ENCODE results near the gene FOXK1.

Gene FOXK1

GRCh38 chr7:4650433-4651047, 31.6 kb upstream of the FOXK1 start:
- no peak overlapping the region for H3K56ac ChIP-seq (ENCODE audit: low read length)
- H3K27ac ChIP-seq (ENCODE audit: low read depth, low read length), result peak overlapping the region; percentile 36
- no peak overlapping the region for H3K4me2 ChIP-seq (ENCODE audit: low read length)
- H4K8ac ChIP-seq (ENCODE audit: low read depth, low read length), result no peak overlapping the region
- H3K4ac ChIP-seq (ENCODE audit: low read depth, low read length), result no peak overlapping the region
- no peak overlapping the region for H2BK5ac ChIP-seq (ENCODE audit: low read length)
- no peak overlapping the region for H3K9ac ChIP-seq (ENCODE audit: low read length)
- no peak overlapping the region for H2BK15ac ChIP-seq (replicated peaks; ENCODE audit: low read depth)
- DNase-seq, result peak; percentile 18
- H3K79me2 ChIP-seq (ENCODE audit: control insufficient read depth, insufficient read depth, low read length), result no peaks in the 10 kb centered on the region
- no peak overlapping the region for H3K4me3 ChIP-seq (ENCODE audit: low read length)
- no peak overlapping the region for H4K5ac ChIP-seq (ENCODE audit: low read length)
- H3K18ac ChIP-seq (ENCODE audit: low read length), result no peak overlapping the region
- no peaks in the 10 kb centered on the region for H3K79me1 ChIP-seq (ENCODE audit: low read length)
- no peak overlapping the region for H3K23ac ChIP-seq (ENCODE audit: low read length)
- H2AK5ac ChIP-seq (ENCODE audit: low read length), result no peak overlapping the region
- H3K4me1 ChIP-seq (ENCODE audit: control insufficient read depth, low read depth, low read length), result no peaks in the 10 kb centered on the region
- H3K27me3 ChIP-seq (ENCODE audit: insufficient read depth, low read length, poor library complexity), result no peaks in the 10 kb centered on the region
- no peak overlapping the region for H2BK120ac ChIP-seq (ENCODE audit: low read depth, low read length)
- H3K36me3 ChIP-seq (ENCODE audit: control insufficient read depth, insufficient read depth, low read length), result no peaks in the 10 kb centered on the region
- WGBS (ENCODE audit: extremely low coverage, insufficient coverage, low lambda C conversion rate), result no CpG with 5 or more reads among the region's 18 CpGs

- no peak overlapping the region for H3K4me2 ChIP-seq (ENCODE audit: low read length)
- no peaks in the 10 kb centered on the region for H3K36me3 ChIP-seq (ENCODE audit: control insufficient read depth, insufficient read depth, low read length)
- no peak overlapping the region for H3K56ac ChIP-seq (ENCODE audit: low read length)
- no peak overlapping the region for H2AK5ac ChIP-seq (ENCODE audit: low read length)
- no peak overlapping the region for H3K23ac ChIP-seq (ENCODE audit: low read length)
- H3K79me1 ChIP-seq (ENCODE audit: low read length), result no peaks in the 10 kb centered on the region
- DNase-seq, result no peak
- H3K18ac ChIP-seq (ENCODE audit: low read length), result no peak overlapping the region
- no peaks in the 10 kb centered on the region for H3K79me2 ChIP-seq (ENCODE audit: control insufficient read depth, insufficient read depth, low read length)
- no peaks in the 10 kb centered on the region for H3K4me1 ChIP-seq (ENCODE audit: control insufficient read depth, low read depth, low read length)
- H4K8ac ChIP-seq (ENCODE audit: low read depth, low read length), result no peak overlapping the region
- no peak overlapping the region for H3K9ac ChIP-seq (ENCODE audit: low read length)
- no CpG with 5 or more reads among the region's 5 CpGs for WGBS (ENCODE audit: extremely low coverage, insufficient coverage, low lambda C conversion rate)
- H3K27me3 ChIP-seq (ENCODE audit: insufficient read depth, low read length, poor library complexity), result no peaks in the 10 kb centered on the region
- H2BK5ac ChIP-seq (ENCODE audit: low read length), result no peak overlapping the region
- no peak overlapping the region for H2BK15ac ChIP-seq (replicated peaks; ENCODE audit: low read depth)
- H4K5ac ChIP-seq (ENCODE audit: low read length), result no peak overlapping the region
- no peak overlapping the region for H3K27ac ChIP-seq (ENCODE audit: low read depth, low read length)
- H2BK120ac ChIP-seq (ENCODE audit: low read depth, low read length), result no peak overlapping the region
- no peak overlapping the region for H3K4ac ChIP-seq (ENCODE audit: low read depth, low read length)
- no peak overlapping the region for H3K4me3 ChIP-seq (ENCODE audit: low read length)
Measured at GRCh38 chr7:4653771-4654170, 28.3 kb upstream of the FOXK1 start.

- Histone ChIP-seq H2BK15ac (replicated peaks; ENCODE audit: low read depth) (no peak overlapping the region), H2AK5ac (ENCODE audit: low read length) (no peak overlapping the region), H2BK5ac (ENCODE audit: low read length) (no peak overlapping the region), H3K56ac (ENCODE audit: low read length) (no peak overlapping the region), H3K27me3 (ENCODE audit: insufficient read depth, low read length, poor library complexity) (no peaks in the 10 kb centered on the region), H2BK120ac (ENCODE audit: low read depth, low read length) (no peak overlapping the region), H3K36me3 (ENCODE audit: control insufficient read depth, insufficient read depth, low read length) (no peaks in the 10 kb centered on the region), H3K4ac (ENCODE audit: low read depth, low read length) (no peak overlapping the region), H4K8ac (ENCODE audit: low read depth, low read length) (no peak overlapping the region), H3K79me1 (ENCODE audit: low read length) (no peaks in the 10 kb centered on the region), H3K4me3 (ENCODE audit: low read length) (no peak overlapping the region), H3K18ac (ENCODE audit: low read length) (no peak overlapping the region), H4K5ac (ENCODE audit: low read length) (no peak overlapping the region), H3K4me1 (ENCODE audit: control insufficient read depth, low read depth, low read length) (no peaks in the 10 kb centered on the region), H3K27ac (ENCODE audit: low read depth, low read length) (no peak overlapping the region), H3K23ac (ENCODE audit: low read length) (no peak overlapping the region), H3K4me2 (ENCODE audit: low read length) (no peak overlapping the region), H3K9ac (ENCODE audit: low read length) (no peak overlapping the region), H3K79me2 (ENCODE audit: control insufficient read depth, insufficient read depth, low read length) (no peaks in the 10 kb centered on the region)
- no CpG with 5 or more reads among the region's 2 CpGs for WGBS (ENCODE audit: extremely low coverage, insufficient coverage, low lambda C conversion rate)
- DNase-seq, result no peak
Measured at GRCh38 chr7:4655311-4655710, 26.8 kb upstream of the FOXK1 start.

GRCh38 chr7:4655896-4656295, 26.2 kb upstream of the FOXK1 start:
- Histone ChIP-seq H2BK120ac (ENCODE audit: low read depth, low read length) (no peak overlapping the region), H3K4me3 (ENCODE audit: low read length) (no peak overlapping the region), H3K79me2 (ENCODE audit: control insufficient read depth, insufficient read depth, low read length) (no peaks in the 10 kb centered on the region), H2BK5ac (ENCODE audit: low read length) (no peak overlapping the region), H3K4me2 (ENCODE audit: low read length) (no peak overlapping the region), H3K4ac (ENCODE audit: low read depth, low read length) (no peak overlapping the region), H2AK5ac (ENCODE audit: low read length) (no peak overlapping the region), H3K27ac (ENCODE audit: low read depth, low read length) (no peak overlapping the region), H3K9ac (ENCODE audit: low read length) (no peak overlapping the region), H3K18ac (ENCODE audit: low read length) (no peak overlapping the region), H3K79me1 (ENCODE audit: low read length) (no peaks in the 10 kb centered on the region), H3K36me3 (ENCODE audit: control insufficient read depth, insufficient read depth, low read length) (no peaks in the 10 kb centered on the region), H2BK15ac (replicated peaks; ENCODE audit: low read depth) (no peak overlapping the region), H3K56ac (ENCODE audit: low read length) (no peak overlapping the region), H3K4me1 (ENCODE audit: control insufficient read depth, low read depth, low read length) (no peaks in the 10 kb centered on the region), H3K23ac (ENCODE audit: low read length) (no peak overlapping the region), H3K27me3 (ENCODE audit: insufficient read depth, low read length, poor library complexity) (no peaks in the 10 kb centered on the region), H4K8ac (ENCODE audit: low read depth, low read length) (no peak overlapping the region), H4K5ac (ENCODE audit: low read length) (no peak overlapping the region)
- no CpG with 5 or more reads among the region's 4 CpGs for WGBS (ENCODE audit: extremely low coverage, insufficient coverage, low lambda C conversion rate)
- no peak for DNase-seq

- H3K79me1 ChIP-seq (ENCODE audit: low read length), result no peaks in the 10 kb centered on the region
- no peaks in the 10 kb centered on the region for H3K79me2 ChIP-seq (ENCODE audit: control insufficient read depth, insufficient read depth, low read length)
- no peak overlapping the region for H3K4ac ChIP-seq (ENCODE audit: low read depth, low read length)
- no peak overlapping the region for H3K23ac ChIP-seq (ENCODE audit: low read length)
- H3K4me3 ChIP-seq (ENCODE audit: low read length), result no peak overlapping the region
- H3K36me3 ChIP-seq (ENCODE audit: control insufficient read depth, insufficient read depth, low read length), result no peaks in the 10 kb centered on the region
- no peak overlapping the region for H4K8ac ChIP-seq (ENCODE audit: low read depth, low read length)
- no peak for DNase-seq
- no CpG with 5 or more reads among the region's 4 CpGs for WGBS (ENCODE audit: extremely low coverage, insufficient coverage, low lambda C conversion rate)
- no peak overlapping the region for H2AK5ac ChIP-seq (ENCODE audit: low read length)
- no peak overlapping the region for H2BK5ac ChIP-seq (ENCODE audit: low read length)
- H3K18ac ChIP-seq (ENCODE audit: low read length), result no peak overlapping the region
- no peak overlapping the region for H2BK120ac ChIP-seq (ENCODE audit: low read depth, low read length)
- H3K27ac ChIP-seq (ENCODE audit: low read depth, low read length), result no peak overlapping the region
- H4K5ac ChIP-seq (ENCODE audit: low read length), result no peak overlapping the region
- no peak overlapping the region for H3K9ac ChIP-seq (ENCODE audit: low read length)
- no peak overlapping the region for H3K4me2 ChIP-seq (ENCODE audit: low read length)
- no peak overlapping the region for H3K56ac ChIP-seq (ENCODE audit: low read length)
- H2BK15ac ChIP-seq (replicated peaks; ENCODE audit: low read depth), result no peak overlapping the region
- no peaks in the 10 kb centered on the region for H3K27me3 ChIP-seq (ENCODE audit: insufficient read depth, low read length, poor library complexity)
- H3K4me1 ChIP-seq (ENCODE audit: control insufficient read depth, low read depth, low read length), result no peaks in the 10 kb centered on the region
Measured at GRCh38 chr7:4657640-4658417, 24.3 kb upstream of the FOXK1 start.

Measured in mesendoderm (in vitro differentiated cells).